Chondrocyte (in vitro differentiated cells): ENCODE results near the gene IL17RD. TPM values are rescaled to one million over a fixed set of nuclear protein-coding genes. Genes with fewer than 3 reads are reported as not detected.

Source experiments
- DNase-seq: peaks from one replicate; pipeline ENCODE4 v3.0.0; 2021; ENCODE audit warnings: mixed read lengths, low spot score
- H3K27ac Mint-ChIP-seq: one replicate; pipeline ENCODE4 v1.8.0; 2021; ENCODE audit warnings: mild to moderate bottlenecking, moderate library complexity, mixed read lengths; ENCODE audit not compliant: unreplicated experiment
- H3K27me3 Mint-ChIP-seq: 2 replicates; pipeline ENCODE4 v1.8.0; 2021; ENCODE audit warnings: low read depth, mixed read lengths
- H3K36me3 Mint-ChIP-seq: 2 replicates; pipeline ENCODE4 v1.8.0; 2021; ENCODE audit warnings: low read depth, mixed read lengths
- H3K4me1 Mint-ChIP-seq: 2 replicates; pipeline ENCODE4 v1.8.0; 2021; ENCODE audit warnings: low read depth, mild to moderate bottlenecking, mixed read lengths
- H3K4me3 Mint-ChIP-seq: one replicate; pipeline ENCODE4 v1.8.0; 2021; ENCODE audit warnings: mild to moderate bottlenecking, moderate library complexity, mixed read lengths; ENCODE audit not compliant: unreplicated experiment
- H3K9me3 Mint-ChIP-seq: 2 replicates; pipeline ENCODE4 v1.8.0; 2021; ENCODE audit warnings: low read depth, mixed read lengths
- CTCF ChIP-seq: fragments of 200-600 bp; sonication (generic); IDR thresholded peaks from 2 replicates; pipeline ENCODE4 v1.5.0; 2021; ENCODE audit warnings: antibody characterized with exemption, mild to moderate bottlenecking, moderate library complexity
- total RNA-seq: library from RNA; stranded (reverse); gene quantifications from 3 replicates; pipeline ENCODE4 v1.2.1, GENCODE V29; 2021

IL17RD gene
- total RNA-seq, 1 donor from 2014 or later, result 6.3 TPM

GRCh38 chr3:57152151-57153143 is 12.7 kb downstream of the IL17RD start:
- Mint-ChIP-seq H3K27me3 (no peaks in the 10 kb centered on the region), H3K4me3 (peak overlapping the region; percentile 11), H3K4me1 (peaks cover 36% of the 10 kb centered on the region), H3K27ac (peak overlapping the region; percentile 47), H3K36me3 (no peaks in the 10 kb centered on the region), H3K9me3 (no peaks in the 10 kb centered on the region)
- DNase-seq, result no peak
- TF ChIP-seq CTCF, result peak; percentile 52

- H3K27me3 Mint-ChIP-seq, result no peaks in the 10 kb centered on the region
Measured at GRCh38 chr3:57151749-57152148, 13.4 kb downstream of the IL17RD start.

GRCh38 chr3:57151021-57151449 is 14.1 kb downstream of the IL17RD start:
- Mint-ChIP-seq H3K9me3 (no peaks in the 10 kb centered on the region), H3K4me1 (peaks cover 36% of the 10 kb centered on the region), H3K27ac (peak overlapping the region; percentile 32), H3K4me3 (no peak overlapping the region), H3K36me3 (no peaks in the 10 kb centered on the region), H3K27me3 (no peaks in the 10 kb centered on the region)
- no peak for DNase-seq
- no peak for TF ChIP-seq CTCF

More at GRCh38 chr3:57151749-57152148, 13.4 kb downstream of the IL17RD start:
- no peak for TF ChIP-seq CTCF
- peak overlapping the region; percentile 47 for H3K27ac Mint-ChIP-seq
- H3K4me1 Mint-ChIP-seq, result peaks cover 36% of the 10 kb centered on the region
- no peak for DNase-seq
- H3K4me3 Mint-ChIP-seq, result peak overlapping the region; percentile 11
- no peaks in the 10 kb centered on the region for H3K36me3 Mint-ChIP-seq
- no peaks in the 10 kb centered on the region for H3K9me3 Mint-ChIP-seq

GRCh38 chr3:57150113-57150581 is 15.0 kb downstream of the IL17RD start:
- peak overlapping the region; percentile 32 for H3K27ac Mint-ChIP-seq
- no peak overlapping the region for H3K4me3 Mint-ChIP-seq
- no peaks in the 10 kb centered on the region for H3K36me3 Mint-ChIP-seq

More at GRCh38 chr3:57150113-57150581, 15.0 kb downstream of the IL17RD start:
- Mint-ChIP-seq H3K9me3 (no peaks in the 10 kb centered on the region), H3K27me3 (no peaks in the 10 kb centered on the region), H3K4me1 (peaks cover 34% of the 10 kb centered on the region)
- TF ChIP-seq CTCF, result no peak
- DNase-seq, result no peak
